ENCODE results near the gene IMPG2.

- no peak for TF ChIP-seq CTCF (IDR thresholded peaks at IDR 0.05)
- TF ChIP-seq EP300 (IDR thresholded peaks at IDR 0.05): no peak
These were observed 138.6 kb downstream of the IMPG2 start for GRCh38 chr3:101181801-101182200.

Data from upper lobe of left lung (tissue), 4 donors.